Body of pancreas (tissue), 4 donors: Measurements from ENCODE around the gene ME3. TPM values are rescaled to one million over a fixed set of nuclear protein-coding genes. Genes with fewer than 3 reads are reported as not detected.
A peak's percentile ranks its signal among the peaks of the same experiment; 100 is the strongest.

Source experiments
- ATAC-seq: fragments of 150-250 bp; one replicate; pipeline ENCODE4 v1.9.1; 2016
- DNase-seq, 4 donors: peaks; one replicate each; pipeline ENCODE4 v3.0.0-alpha.2; 2019
- H3K27ac ChIP-seq, 4 donors: fragments of 200-600 bp; sonication (generic); 1 replicate in 3 of 4; 2 replicates in 1 of 4; pipeline versions ENCODE4 v1.5.1 to v1.6.1; 2016 to 2019; ENCODE audit warnings: mild to moderate bottlenecking in 1 of 4, mixed read lengths in 1 of 4, moderate library complexity in 1 of 4
- H3K27me3 ChIP-seq, 2 donors: fragments of 200-600 bp; sonication (generic); one replicate each; pipeline ENCODE4 v1.6.0; 2016; ENCODE audit warnings: mild to moderate bottlenecking in 1 of 2
- H3K36me3 ChIP-seq, 2 donors: fragments of 200-600 bp; sonication (generic); replicated peaks in 1 of 2; 2 replicates each; pipeline ENCODE4 v1.5.1; 2016; ENCODE audit warnings: low read depth in 2 of 2; ENCODE audit not compliant: insufficient read depth in 1 of 2
- H3K4me1 ChIP-seq: fragments of 200-600 bp; sonication (generic); one replicate; pipeline ENCODE4 v1.6.0; 2016
- H3K4me3 ChIP-seq, 2 donors: fragments of 200-600 bp; sonication (generic); 1 replicate in 1 of 2; 2 replicates in 1 of 2; pipeline ENCODE4 v1.5.1; 2016 to 2019
- H3K9me3 ChIP-seq, 3 donors: fragments of 200-600 bp; sonication (generic); 1 replicate in 2 of 3; 2 replicates in 1 of 3; pipeline ENCODE4 v1.5.1; 2016
- CTCF ChIP-seq, 7 experiments: fragments of 450-650 bp in 4 of 7; fragments of 200-600 bp in 3 of 7; sonication (generic) in 3 of 7; IDR thresholded peaks; one replicate each; pipeline ENCODE4 v1.5.1; 2016 to 2019; ENCODE audit warnings: antibody characterized with exemption in 7 of 7
- POLR2A ChIP-seq, 3 donors: fragments of 450-650 bp; IDR thresholded peaks; one replicate each; pipeline ENCODE4 v1.6.1; 2016; ENCODE audit warnings: antibody characterized with exemption in 3 of 3, mild to moderate bottlenecking in 2 of 3
- WGBS, 2 donors: methylation state at CpG; one replicate each; pipeline ENCODE4 v1.1.5; 2017; 5-methylcytosine and 5-hydroxymethylcytosine counted together
- intact Hi-C: fragments of 100-400 bp; cut with DNase I; formaldehyde crosslinking; loops from one replicate; pipeline ENCODE4 v1.15.1; 2023
- total RNA-seq, 2 donors: library from RNA; depleted of rRNA; stranded (reverse); fragments of >200 nt; gene quantifications; one replicate each; pipeline ENCODE4 v1.1.0, GENCODE V29; 2016

Gene ME3
- total RNA-seq, 2 donors from 2014 or later = 20.8 to 54.7 TPM

- no peak for TF ChIP-seq POLR2A (IDR thresholded peaks at IDR 0.05)
- no peak for TF ChIP-seq CTCF (IDR thresholded peaks at IDR 0.05)
- intact Hi-C loops = no loop called here
- DNase-seq = no peak
- Histone ChIP-seq H3K4me3 (no peak overlapping the region), H3K36me3 (no peaks in the 10 kb centered on the region), H3K27me3 (no peaks in the 10 kb centered on the region), H3K9me3 (no peaks in the 10 kb centered on the region), H3K27ac (no peak overlapping the region), H3K4me1 (peaks cover 14% of the 10 kb centered on the region)
- 81 to 89% methylated on average over 4 of the region's 4 CpGs for WGBS, 2 donors
- ATAC-seq = no peak
Observed at GRCh38 chr11:86688398-86689179, 16.2 kb upstream of the ME3 start.

GRCh38 chr11:86687185-86687778 is 14.9 kb upstream of the ME3 start:
- DNase-seq (peak in 3 of 4 donors; percentile 32 to 58 (median 43)), ATAC-seq (peak; percentile 77)
- TF ChIP-seq POLR2A (IDR thresholded peaks at IDR 0.05) = no peak
- TF ChIP-seq CTCF (IDR thresholded peaks at IDR 0.05) = no peak
- Histone ChIP-seq H3K27me3 (no peaks in the 10 kb centered on the region), H3K9me3 (no peaks in the 10 kb centered on the region), H3K4me3 (no peak overlapping the region), H3K36me3 (no peaks in the 10 kb centered on the region), H3K4me1 (peaks cover 14% of the 10 kb centered on the region), H3K27ac (peak overlapping the region in 1 of 4 donors; percentile 41)
- 33 to 39% methylated on average over 5 of the region's 5 CpGs for WGBS, 2 donors
- intact Hi-C loops = no loop called here

- no peak overlapping the region for H3K4me3 ChIP-seq
- H3K36me3 ChIP-seq = no peaks in the 10 kb centered on the region
- peak overlapping the region in 1 of 4 donors; percentile 41 for H3K27ac ChIP-seq
- 97 to 98% methylated on average over 1 of the region's 1 CpG for WGBS, 2 donors
- DNase-seq (no peak), ATAC-seq (no peak)
- TF ChIP-seq POLR2A (IDR thresholded peaks at IDR 0.05) (no peak), CTCF (IDR thresholded peaks at IDR 0.05) (no peak)
- peaks cover 14% of the 10 kb centered on the region for H3K4me1 ChIP-seq
- no peaks in the 10 kb centered on the region for H3K9me3 ChIP-seq
- no peaks in the 10 kb centered on the region for H3K27me3 ChIP-seq
- intact Hi-C loops = no loop called here
Observed at GRCh38 chr11:86686531-86686930, 14.1 kb upstream of the ME3 start.

GRCh38 chr11:86681483-86681756 is 9.0 kb upstream of the ME3 start:
- DNase-seq (no peak), ATAC-seq (no peak)
- H3K4me3 ChIP-seq = no peak overlapping the region
- H3K4me1 ChIP-seq = no peaks in the 10 kb centered on the region
- 28 to 42% methylated on average over 2 of the region's 2 CpGs for WGBS, 2 donors
- TF ChIP-seq POLR2A (IDR thresholded peaks at IDR 0.05) (no peak), CTCF (IDR thresholded peaks at IDR 0.05) (no peak)
- no peak overlapping the region for H3K27ac ChIP-seq
- no peaks in the 10 kb centered on the region for H3K27me3 ChIP-seq
- intact Hi-C loops = no loop called here
- no peaks in the 10 kb centered on the region for H3K9me3 ChIP-seq
- no peaks in the 10 kb centered on the region for H3K36me3 ChIP-seq
